ENCODE measurements around the gene TPD52L1.

GRCh38 chr6:125144822-125145221, 8.8 kb upstream of the TPD52L1 start:
- TF ChIP-seq CTCF (IDR thresholded peaks at IDR 0.05; ENCODE audit: low read depth, low read length) (no peak), EZH2phosphoT487 (IDR thresholded peaks at IDR 0.05; ENCODE audit: low read depth) (no peak)

Measured in OCI-LY3 (cell line).